HG03039 (cell line): Measurements from ENCODE around the gene IL2RG.

Experiments used
- ATAC-seq: cut with Tn5 transposase; IDR thresholded peaks from one replicate; pipeline ENCODE4 v1.9.1; 2021; ENCODE audit warnings: mild to moderate bottlenecking, moderate library complexity; ENCODE audit not compliant: unreplicated experiment

IL2RG gene

DNA sequence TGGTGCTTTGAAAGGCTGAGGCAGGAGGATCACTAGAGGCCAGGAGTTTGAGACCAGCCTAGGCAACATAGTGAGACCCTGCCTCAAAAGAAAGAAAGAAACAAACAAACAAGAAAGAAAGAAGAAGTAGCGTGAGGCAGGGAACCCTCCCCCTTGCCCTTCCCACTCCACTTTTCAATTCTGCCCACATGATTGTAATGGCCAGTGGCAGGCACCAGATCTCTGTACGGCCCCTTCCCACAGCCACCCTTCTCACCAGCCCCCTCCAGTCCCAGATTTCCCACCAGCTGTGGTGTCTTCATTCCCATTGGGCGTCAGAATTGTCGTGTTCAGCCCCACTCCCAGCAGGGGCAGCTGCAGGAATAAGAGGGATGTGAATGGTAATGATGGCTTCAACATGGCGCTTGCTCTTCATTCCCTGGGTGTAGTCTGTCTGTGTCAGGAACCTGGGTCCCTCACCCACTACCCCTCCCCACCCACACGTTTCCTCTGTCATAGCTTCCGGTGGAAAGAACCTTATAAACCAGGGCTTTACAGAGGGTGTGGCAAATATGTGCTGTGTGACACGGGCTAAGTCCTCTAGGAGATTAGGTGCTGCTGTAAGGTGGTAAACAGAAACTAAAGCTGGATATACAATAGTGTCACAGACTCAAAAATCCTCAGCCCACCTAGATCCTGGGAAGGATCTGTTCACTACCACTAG is at the start of gene IL2RG:
TSS of gene IL2RG (minus strand) at position 437 of the 703 bp plus-strand sequence. CDS start at position 399, 38 bp downstream.
- ATAC-seq, result peak; percentile 88

DNA sequence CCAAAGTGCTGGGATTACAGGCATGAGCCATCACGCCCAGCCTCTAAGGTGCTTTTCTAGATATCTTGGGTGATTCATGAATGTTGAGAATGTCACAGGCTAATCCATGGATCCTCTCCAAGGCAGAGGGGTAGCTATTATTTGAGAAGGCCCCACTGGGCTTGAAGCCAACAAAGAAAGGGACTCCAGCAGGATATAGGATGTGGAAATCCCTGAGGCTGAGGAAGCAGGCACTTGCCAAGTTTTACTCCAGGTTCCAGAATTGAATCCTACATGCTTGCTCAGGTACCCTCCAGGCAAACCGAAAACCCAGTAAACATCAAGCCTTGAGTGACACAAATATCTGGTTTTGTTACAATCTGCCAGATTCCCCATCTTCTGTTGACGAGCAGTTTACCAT is 49.1 kb upstream of the IL2RG start:
- no peak for ATAC-seq

DNA sequence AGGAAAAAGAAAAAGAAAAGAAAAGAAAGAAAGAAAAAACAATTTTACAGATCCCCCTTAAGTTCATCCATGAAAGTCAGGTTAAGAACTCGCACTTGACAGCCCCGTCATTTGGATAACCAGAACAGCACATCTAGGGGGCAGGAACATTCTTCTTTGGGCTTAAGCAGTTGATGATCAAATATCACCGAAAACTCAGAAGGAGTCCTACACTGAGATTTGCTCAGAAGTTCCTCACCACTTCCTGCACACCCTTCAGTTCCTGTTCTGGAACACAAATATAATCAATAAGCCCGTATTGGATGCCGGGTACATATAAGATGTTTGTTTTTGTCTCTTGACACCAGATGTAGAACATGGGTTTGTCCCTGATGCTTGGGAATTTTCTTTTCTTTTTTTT is 48.0 kb upstream of the IL2RG start:
- ATAC-seq, result no peak

DNA sequence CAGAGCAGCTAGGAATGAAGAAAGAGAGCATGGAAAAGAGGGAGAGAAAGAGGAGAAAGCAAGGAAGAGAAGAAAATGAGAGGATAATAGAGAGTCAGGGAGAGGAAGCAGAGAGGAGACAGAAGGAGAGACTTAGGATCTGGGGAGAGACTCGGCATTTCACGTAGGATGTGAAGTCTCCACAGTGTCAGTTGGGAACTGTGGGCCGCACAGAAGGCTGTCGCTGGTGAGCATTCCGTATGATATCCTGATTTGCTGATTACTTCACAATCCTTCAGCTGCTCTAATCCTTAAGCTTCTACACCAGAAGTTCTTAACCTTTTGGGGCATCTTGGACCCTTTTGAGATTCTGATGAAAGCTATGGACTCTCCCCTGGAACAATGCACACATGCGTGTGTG is 47.2 kb upstream of the IL2RG start:
- no peak for ATAC-seq

DNA sequence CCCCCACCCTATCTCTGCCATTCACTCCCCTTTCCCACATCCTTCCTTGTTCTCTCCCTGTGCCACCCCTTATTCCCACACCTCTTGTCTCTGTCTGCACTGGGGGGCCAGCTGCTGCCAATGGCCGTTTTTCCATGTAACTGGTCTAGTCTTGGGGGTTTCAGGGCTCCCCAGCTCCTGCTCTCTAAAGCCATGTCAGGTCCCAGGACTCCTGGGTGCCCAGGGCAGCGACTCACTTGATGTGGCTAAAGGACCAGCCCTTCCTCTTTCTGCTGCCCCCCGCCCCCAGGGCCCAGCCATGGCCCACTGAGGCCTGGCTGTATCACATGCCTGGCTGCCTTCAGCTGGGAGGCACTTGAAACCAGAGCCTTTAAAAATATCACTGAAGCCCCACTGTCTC is 43.3 kb upstream of the IL2RG start:
- ATAC-seq, result no peak

DNA sequence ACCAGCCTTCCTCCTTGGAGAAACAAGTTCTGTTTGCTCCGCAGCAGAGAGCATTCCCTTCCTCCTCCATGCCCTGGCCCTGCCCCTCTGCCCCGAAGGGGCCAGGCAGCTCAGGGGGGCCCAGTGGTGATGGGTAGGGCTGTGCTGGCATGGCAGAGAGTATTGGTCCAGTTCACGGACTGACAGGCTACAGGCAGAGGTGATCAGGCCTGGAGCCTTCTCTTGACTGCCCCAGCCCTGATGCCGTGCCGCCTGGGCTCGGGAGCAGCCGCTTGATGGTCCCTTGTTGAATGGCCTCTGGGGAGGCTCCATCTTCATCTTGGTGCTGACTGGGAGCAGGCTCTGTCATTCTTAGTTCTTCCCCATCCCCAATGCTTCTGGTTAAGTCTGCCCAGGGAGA is 42.8 kb upstream of the IL2RG start:
- no peak for ATAC-seq

DNA sequence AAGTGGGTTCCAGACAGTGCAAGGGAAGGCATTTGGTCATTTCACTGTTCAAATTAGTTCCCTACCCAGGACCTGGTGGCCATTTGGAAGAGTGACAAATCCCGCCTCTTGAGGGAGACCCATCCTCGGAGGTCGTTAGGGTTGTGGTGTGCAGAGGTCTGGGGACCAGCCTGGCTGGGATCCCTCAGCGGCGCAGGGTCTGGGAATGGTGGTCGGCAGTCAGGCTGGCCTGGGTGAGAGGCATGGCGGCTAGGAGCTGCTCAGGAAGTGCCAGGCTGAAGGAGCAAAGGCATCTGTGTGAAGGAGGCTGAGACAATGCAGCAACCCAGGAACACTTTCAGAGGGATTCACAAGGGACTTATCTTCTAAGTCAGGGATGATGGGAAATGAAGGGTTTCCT is 40.0 kb upstream of the IL2RG start:
- ATAC-seq, result no peak

DNA sequence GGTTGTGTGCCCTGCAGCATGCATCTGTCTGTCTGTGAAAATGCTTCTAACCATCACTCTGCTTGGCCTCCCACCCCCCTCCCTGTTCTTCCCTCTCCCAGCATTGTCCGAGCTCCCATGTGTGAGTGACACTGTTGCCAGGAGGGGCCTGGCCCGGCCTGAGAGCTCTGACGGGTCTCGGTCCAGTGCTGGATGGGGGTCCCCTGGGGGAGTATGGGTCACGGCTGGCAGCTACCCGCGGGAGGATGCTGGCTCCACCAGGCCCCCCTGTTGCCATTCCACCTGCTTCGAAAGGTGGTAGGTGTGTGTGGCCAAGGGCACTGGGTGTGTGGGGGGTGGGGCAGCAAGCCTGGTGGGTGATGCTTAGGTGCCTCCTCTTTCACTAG is 36.9 kb upstream of the IL2RG start:
- ATAC-seq, result no peak

DNA sequence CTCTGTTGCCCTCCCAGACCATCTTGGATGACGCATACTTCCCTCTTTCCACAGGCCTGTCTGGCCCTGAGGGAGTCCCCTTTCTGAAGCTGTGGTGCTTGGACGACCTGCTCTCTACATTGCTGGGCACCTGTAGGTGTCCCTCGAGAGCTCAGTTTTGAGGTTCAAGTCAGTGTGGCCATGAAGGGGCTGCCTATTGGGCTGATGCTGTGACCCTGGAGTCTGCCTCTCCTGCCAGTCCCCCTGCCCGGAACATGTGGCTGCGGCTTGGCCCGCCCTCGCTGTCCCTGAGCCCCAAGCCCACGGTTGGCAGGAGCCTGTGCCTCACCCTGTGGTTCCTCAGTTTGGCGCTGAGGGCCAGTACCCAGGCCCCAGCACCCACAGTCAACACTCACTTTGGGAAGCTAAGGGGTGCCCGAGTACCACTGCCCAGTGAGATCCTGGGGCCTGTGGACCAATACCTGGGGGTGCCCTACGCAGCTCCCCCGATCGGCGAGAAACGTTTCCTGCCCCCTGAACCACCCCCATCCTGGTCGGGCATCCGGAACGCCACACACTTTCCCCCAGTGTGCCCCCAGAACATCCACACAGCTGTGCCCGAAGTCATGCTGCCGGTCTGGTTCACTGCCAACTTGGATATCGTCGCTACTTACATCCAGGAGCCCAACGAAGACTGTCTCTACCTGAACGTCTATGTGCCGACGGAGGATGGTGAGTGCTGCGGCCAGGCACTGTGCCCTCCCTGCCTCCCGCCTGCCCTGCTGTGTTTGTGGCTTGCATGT is 36.3 kb upstream of the IL2RG start:
- no peak for ATAC-seq

DNA sequence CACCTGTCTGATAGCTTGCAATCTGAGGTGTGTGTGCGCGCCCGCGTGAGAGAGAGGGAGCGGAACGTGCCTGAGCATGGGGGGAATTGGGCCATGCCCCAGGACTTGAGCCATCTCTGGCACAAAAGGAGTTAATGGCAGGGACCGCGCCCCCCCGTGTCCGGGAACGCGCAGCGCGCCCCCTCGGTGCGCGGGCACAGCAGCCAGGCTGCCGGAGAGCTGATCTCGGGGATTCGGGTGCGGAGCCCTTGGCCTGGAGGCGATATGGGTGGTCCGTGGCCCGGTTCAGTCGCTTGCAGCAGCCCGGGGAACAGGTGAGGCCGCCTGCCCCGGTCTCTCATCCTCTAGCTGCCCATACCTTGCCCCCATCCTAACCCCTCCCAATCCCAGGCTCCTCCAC is 33.3 kb upstream of the IL2RG start, which contains the start of gene NLGN3:
TSS of gene NLGN3 (plus strand) at position 191 of the 400 bp plus-strand sequence. CDS start 2,909 bp downstream, outside the sequence.
- ATAC-seq, result no peak

DNA sequence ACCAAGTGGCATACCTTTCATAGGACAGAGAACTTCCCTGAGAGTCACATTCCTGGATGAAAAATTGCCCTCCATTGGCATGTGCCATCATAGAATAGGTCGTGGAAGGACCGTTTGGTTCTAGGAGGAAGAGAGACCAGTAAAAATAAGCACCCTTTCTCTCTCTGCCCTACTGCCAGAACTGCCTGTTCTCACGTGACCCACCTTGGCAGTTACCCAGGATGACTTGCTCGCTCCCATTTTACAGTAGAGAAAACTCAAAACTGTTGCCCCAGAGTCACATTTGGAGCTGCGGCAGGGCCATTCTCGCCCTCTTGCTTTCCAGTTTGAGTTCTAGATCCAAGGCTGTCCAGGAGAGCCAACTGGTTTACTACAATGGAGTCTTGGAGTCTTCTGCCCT is 32.1 kb upstream of the IL2RG start:
- ATAC-seq, result no peak

DNA sequence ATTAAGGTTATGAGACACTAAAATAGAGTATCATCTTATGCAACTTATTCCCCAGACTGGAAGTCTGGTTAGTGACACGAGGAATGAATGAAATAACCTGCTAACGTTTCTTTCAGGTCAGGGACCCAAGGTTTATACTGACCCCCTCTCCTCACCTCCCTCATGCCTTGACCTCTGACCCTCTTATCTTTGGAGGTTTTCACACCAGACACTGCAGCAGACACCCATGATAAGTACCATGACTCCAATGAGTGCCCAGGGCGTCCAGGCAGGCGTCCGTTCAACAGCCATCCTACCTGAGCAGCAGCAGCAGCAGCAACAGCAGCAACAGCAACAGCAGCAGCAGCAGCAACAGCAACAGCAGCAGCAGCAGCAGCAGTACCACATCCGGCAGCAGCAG is 29.1 kb upstream of the IL2RG start:
- no peak for ATAC-seq

DNA sequence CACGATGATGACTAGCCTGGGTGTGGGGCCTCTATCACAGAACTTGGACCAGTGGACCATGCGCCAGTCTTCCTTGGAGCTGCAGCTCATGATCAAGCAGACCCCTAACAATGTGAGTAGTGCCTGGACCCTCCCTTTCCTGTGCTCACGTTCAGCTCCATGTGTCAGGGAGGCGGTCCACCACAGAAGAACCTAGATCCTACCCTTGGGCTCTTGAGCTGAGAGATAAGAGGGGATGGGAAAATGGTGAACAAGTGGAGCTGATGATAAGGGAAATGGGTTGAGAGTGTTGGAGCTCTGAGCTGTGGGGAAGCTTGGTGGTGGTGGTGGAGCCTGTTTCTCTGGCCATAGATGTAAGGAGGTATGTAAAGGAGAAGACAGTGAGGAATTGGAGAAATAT is 20.1 kb upstream of the IL2RG start:
- ATAC-seq, result no peak

DNA sequence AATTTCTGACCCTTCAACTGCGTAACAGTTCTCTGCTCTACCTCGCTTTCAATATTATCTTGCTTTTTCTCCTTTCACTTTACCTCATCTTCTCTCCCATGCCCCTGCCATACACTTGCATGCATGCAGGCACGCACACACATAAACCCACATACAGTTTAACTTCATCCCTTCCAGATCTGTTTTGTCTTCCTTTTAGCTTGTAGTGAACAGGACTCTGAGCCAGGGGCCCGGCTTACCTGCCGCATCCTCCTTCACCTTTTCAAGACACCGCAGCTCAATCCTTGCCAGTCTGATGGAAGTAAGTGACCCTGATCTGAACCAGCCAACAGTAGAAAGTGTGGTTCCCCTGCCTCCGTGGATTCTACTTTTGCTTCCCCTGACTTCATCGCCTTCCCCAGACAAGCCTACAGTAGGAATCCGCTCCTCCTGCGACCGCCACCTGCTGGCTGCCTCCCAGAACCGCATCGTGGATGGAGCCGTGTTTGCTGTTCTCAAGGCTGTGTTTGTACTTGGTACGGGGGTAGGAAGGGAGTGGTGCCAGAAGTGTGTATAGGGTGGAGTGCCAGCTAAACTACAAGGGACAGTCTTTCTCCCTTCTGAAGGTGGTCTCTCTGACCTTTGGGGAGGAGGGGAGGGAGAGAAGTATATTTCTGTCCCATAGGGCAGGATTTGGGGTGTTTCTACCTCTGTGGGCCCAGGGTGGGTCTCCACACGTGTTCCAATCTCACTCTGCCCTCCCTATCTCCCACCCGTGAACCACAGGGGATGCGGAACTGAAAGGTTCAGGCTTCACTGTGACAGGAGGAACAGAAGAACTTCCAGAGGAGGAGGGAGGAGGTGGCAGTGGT is 17.8 kb upstream of the IL2RG start:
- no peak for ATAC-seq

DNA sequence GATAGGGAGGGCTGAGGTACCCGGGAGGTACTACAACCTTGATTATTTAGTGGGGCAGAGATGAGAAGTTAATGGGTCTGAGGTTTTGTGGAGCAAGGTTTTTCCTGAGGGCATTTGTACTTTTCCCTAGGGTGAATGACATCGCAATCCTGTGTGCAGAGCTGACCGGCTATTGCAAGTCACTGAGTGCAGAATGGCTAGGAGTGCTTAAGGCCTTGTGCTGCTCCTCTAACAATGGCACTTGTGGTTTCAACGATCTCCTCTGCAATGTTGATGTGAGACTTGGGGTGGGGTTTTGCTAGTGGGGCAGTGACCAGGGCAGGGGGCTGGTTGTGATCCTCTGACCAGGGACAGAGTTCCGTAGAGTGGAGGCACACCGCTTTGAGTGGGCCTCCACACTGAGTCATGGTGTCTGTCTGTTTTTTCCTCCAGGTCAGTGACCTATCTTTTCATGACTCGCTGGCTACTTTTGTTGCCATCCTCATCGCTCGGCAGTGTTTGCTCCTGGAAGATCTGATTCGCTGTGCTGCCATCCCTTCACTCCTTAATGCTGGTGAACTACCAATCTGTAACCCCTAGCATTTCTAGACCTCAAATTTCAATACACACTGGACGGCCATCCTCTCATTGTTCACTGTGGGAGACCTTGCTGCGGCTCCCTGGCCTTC is 16.9 kb upstream of the IL2RG start:
- ATAC-seq, result no peak

DNA sequence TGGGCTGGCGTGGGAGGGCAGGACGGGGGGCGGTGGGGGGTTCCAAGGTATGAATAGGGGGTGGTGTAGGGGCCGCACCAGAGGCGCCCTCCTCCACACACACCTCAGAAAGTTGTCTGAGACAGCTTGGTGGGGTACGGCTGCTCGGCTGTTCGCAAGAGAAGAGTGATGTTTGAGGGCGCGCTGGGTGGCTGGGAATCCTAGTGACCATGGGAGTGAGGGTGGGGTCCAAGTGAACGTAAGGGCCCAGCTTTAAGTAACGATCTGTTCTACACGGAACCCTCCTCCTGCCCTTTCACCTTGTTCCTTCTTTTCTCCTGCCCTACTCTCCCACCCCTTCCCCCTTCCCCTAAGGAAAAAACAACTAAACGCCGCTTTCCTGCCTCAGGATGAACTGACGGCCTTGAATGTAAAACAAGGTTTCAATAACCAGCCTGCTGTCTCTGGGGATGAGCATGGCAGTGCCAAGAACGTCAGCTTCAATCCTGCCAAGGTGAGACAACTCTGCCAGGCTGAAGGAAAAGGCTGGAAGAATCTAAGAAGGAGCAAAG is 7.7 kb upstream of the IL2RG start:
- no peak for ATAC-seq

DNA sequence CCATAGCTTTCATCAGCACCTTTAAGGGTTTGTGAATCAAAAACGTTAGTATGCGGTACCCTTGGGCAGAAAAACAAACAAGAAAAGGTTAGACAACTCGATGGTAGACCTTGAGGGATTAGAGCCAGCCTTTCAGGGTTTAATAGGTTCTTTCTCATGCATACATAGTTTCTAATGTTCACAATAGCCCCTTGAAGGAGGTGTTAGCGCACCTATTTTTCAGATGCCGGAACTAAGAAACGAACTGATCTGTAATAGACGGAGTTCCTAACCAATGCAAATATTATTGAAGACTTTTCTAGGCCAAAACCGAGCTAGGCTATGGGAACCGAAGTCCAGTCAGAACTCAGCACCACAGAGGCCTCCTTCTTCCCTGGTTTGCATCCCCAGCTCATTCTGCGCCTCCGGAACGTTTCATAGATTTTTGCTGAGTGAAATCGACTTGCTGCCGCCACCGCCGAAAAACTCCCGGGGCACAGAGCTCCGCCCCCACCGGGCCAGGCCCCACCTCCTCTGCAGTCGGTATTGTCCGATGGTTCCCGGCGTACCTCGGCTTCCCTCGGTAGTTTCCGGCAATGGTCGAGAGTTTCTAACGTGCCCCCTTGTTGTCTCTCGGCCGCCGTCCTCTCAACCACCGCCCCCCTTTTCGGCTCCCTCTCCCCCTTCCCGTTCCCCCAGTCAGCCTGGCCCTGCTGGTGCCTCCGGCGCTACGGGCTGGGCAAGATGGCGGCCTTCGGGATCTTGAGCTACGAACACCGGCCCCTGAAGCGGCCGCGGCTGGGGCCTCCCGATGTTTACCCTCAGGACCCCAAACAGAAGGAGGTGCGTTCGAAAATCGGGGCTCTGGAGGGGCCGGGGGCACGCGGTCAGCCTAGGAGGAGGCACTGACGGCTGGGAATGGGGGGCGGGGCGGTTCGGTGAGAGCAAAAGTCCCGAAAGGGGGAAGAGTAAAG is 6.9 kb upstream of the IL2RG start, which contains the start of gene MED12:
TSS of gene MED12 (plus strand) at position 565 of the 953 bp plus-strand sequence. CDS start at position 724, 159 bp downstream.
- peak; percentile 86 for ATAC-seq

DNA sequence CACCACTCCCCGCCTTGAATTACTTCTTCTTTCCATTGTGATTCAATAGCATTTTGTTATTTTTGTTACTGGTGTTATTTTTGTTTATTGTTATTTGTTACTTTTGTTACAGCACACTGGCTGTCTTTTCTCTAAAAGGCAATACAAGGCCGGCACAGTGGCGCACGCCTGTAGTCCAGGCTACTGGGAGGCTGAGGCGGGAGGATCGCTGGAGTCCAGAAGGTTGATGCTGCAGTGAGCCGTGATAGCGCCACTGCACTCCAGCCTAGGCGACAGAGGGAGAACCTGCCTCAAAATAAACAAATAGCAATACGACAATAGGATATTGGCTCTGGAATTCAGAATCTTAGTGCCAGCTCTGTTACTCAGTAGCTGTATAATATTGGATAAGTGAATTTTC is 6.0 kb upstream of the IL2RG start:
- no peak for ATAC-seq

DNA sequence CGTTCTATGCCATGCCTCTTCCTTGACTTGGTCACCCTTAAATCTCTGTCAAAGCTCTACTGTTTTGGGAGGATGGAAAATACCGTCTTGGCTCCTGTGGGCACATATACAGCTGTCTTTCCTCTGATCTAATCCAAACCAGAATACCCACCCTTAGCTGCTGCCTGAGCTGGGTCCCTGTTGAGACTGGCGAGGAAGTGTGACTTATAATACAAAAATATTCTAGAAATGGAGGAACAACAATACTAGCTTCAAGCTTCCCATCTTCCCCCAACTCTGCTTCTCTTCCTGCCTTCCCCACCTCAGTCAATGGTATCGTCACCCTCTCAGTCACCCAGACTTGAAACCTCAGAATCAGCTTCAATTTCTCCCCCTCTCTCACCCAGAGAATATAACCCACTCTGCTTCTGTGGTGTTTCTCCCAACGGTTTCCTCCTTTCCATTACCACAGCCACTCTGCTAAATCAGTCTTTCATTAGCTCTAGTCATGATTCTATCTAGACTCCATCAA is 599 bp upstream of the IL2RG start:
- peak; percentile 19 for ATAC-seq
